Measurements from ENCODE around the gene ABCB9. TPM values are rescaled to one million over a fixed set of nuclear protein-coding genes. Genes with fewer than 3 reads are reported as not detected.

ABCB9 gene
- total RNA-seq, 1 experiment from 2014 or later: 14.7 TPM

GRCh38 chr12:122996621-122997342 lies 30.5 kb upstream of the ABCB9 start:
- Histone ChIP-seq H3K27ac (ENCODE audit: low read depth, low read length) (no peak overlapping the region), H3K4me1 (ENCODE audit: control insufficient read depth in 1 of 2, insufficient read depth in 2 of 2, low read length in 2 of 2) (no peaks in the 10 kb centered on the region), H2AFZ (ENCODE audit: low read depth, low read length, poor library complexity, severe bottlenecking) (no peak overlapping the region), H3K9ac (ENCODE audit: low read length) (no peak overlapping the region), H3K9me2 (ENCODE audit: insufficient read depth) (no peaks in the 10 kb centered on the region), H3K4me3 (replicated peaks in 1 of 2; ENCODE audit: low read depth in 1 of 2, low read length in 2 of 2) (no peak overlapping the region), H3K27me3 (ENCODE audit: insufficient read depth, low read length) (no peaks in the 10 kb centered on the region), H3K79me2 (ENCODE audit: insufficient read depth, low read length) (no peaks in the 10 kb centered on the region), H3K36me3 (ENCODE audit: control insufficient read depth in 1 of 2, insufficient read depth in 2 of 2, low read length in 2 of 2) (no peaks in the 10 kb centered on the region), H3K4me2 (ENCODE audit: low read length) (no peak overlapping the region), H4K20me1 (ENCODE audit: insufficient read depth) (no peaks in the 10 kb centered on the region), H3K9me3 (ENCODE audit: control insufficient read depth in 1 of 2, insufficient read depth in 1 of 2, low read depth in 1 of 2, low read length in 2 of 2) (no peaks in the 10 kb centered on the region)
- ChIA-PET RAD21 (ENCODE audit: low non-redundant PET in 1 of 2, low total read pairs in 2 of 2, uncharacterized antibody in 2 of 2, unreplicated experiment in 2 of 2) (no interaction called here), POLR2A (no interaction called here), CTCF (no interaction called here)
- ATAC-seq (no peak), DNase-seq (ENCODE audit: low read depth, low spot score) (no peak)
- no TSS peak for BruUV-seq (replicated peaks)
- intact Hi-C loops (cut with micrococcal nuclease): no loop called here
- TF ChIP-seq EGR1 (IDR thresholded peaks at IDR 0.05; ENCODE audit: low read depth): no peak
- TF ChIP-seq ELF1 (IDR thresholded peaks at IDR 0.05; ENCODE audit: borderline replicate concordance, low read depth): no peak
- TF ChIP-seq ATF3 (IDR thresholded peaks at IDR 0.05): no peak
- no peak for TF ChIP-seq REST (IDR thresholded peaks at IDR 0.05; ENCODE audit: low read depth)
- no peak for TF ChIP-seq SRF (IDR thresholded peaks at IDR 0.05; ENCODE audit: low read depth)
- no peak for TF ChIP-seq FOSL1 (IDR thresholded peaks at IDR 0.05; ENCODE audit: low read depth)
- no peak for TF ChIP-seq ZFX (IDR thresholded peaks at IDR 0.05)
- no peak for TF ChIP-seq SP1 (IDR thresholded peaks at IDR 0.05; ENCODE audit: low read depth)
- no peak for TF ChIP-seq ZBTB33 (IDR thresholded peaks at IDR 0.05; ENCODE audit: extremely low read depth, insufficient replicate concordance, low read length)
- TF ChIP-seq CTCF (IDR thresholded peaks at IDR 0.05 in 2 of 3, conservative IDR thresholded peaks at IDR 0.05 in 1 of 3; ENCODE audit: borderline replicate concordance in 1 of 3, insufficient read depth in 1 of 3, low read depth in 2 of 3, low read length in 2 of 3): no peak
- no peak for TF ChIP-seq ZNF274 (IDR thresholded peaks at IDR 0.05; ENCODE audit: low read depth, low read length)
- TF ChIP-seq MAX (IDR thresholded peaks at IDR 0.05): no peak
- TF ChIP-seq CEBPB (IDR thresholded peaks at IDR 0.05; ENCODE audit: low read depth): no peak
- no peak for TF ChIP-seq TCF7L2 (IDR thresholded peaks at IDR 0.05; ENCODE audit: borderline replicate concordance, extremely low read depth, insufficient read depth, insufficient read length)

All from HCT116 (cell line).